ENCODE results near the gene SLC22A31.

DNA sequence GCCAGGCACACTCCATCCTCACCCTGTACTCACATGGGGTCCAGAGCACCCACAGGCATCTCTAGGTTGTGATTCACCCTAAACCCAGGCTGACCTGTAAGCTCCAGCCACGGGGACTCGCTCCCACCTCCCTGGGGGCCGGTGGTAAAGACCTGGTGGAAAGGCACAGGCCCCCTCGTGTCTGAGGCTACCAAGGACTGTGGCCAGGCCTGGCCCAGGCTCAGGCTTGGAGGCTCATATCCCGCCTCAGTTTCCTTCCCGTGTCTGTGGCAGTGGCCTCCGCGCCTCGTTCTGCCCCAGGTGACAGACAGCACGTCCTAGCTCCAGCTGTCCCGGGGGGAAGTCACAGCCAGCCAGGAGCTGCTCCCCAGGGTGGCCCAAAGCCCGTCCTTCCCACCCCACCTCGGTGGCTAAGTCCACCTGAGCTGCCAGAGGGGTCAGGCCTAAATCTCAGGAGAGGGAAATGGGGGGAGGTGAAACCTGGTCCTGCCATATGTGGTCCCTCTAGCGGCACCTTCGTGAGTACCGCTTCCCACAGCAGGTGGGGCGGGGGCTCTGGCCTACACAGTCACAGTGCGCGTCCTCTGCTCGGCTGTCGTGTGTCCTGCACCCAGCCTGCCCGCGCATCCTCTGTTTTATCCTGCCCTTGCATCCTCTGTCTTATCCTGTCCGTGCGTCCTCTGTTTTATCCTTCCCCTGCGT is 16.2 kb downstream of the SLC22A31 start:
- TF ChIP-seq, protein P1, sequence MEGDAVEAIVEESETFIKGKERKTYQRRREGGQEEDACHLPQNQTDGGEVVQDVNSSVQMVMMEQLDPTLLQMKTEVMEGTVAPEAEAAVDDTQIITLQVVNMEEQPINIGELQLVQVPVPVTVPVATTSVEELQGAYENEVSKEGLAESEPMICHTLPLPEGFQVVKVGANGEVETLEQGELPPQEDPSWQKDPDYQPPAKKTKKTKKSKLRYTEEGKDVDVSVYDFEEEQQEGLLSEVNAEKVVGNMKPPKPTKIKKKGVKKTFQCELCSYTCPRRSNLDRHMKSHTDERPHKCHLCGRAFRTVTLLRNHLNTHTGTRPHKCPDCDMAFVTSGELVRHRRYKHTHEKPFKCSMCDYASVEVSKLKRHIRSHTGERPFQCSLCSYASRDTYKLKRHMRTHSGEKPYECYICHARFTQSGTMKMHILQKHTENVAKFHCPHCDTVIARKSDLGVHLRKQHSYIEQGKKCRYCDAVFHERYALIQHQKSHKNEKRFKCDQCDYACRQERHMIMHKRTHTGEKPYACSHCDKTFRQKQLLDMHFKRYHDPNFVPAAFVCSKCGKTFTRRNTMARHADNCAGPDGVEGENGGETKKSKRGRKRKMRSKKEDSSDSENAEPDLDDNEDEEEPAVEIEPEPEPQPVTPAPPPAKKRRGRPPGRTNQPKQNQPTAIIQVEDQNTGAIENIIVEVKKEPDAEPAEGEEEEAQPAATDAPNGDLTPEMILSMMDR (IDR thresholded peaks at IDR 0.05): no peak
- TF ChIP-seq POLR2A (IDR thresholded peaks at IDR 0.05): no peak

Data from thyroid gland (tissue), 4 donors.